LNCaP clone FGC (cell line): ENCODE results near the gene FXYD6.

Source experiments
- DNase-seq: peaks from one replicate; pipeline ENCODE4 v3.0.0-alpha.2; 2011; ENCODE audit warnings: low read depth
- H3K4me3 ChIP-seq: 2 replicates; pipeline ENCODE4 v1.5.1; 2011; ENCODE audit warnings: mild to moderate bottlenecking, low read depth, low read length, control low read depth
- CTCF ChIP-seq: IDR thresholded peaks from 2 replicates; pipeline ENCODE4 v1.5.1; 2012; ENCODE audit warnings: mild to moderate bottlenecking; ENCODE audit not compliant: control insufficient read depth, insufficient read depth; ENCODE audit errors: extremely low read depth

FXYD6 gene

GRCh38 chr11:117915672-117916235 lies 39.3 kb upstream of the FXYD6 start:
- no peak for DNase-seq
- H3K4me3 ChIP-seq, result no peak overlapping the region
- TF ChIP-seq CTCF, result no peak

GRCh38 chr11:117914991-117915618 lies 38.6 kb upstream of the FXYD6 start:
- DNase-seq, result no peak
- no peak overlapping the region for H3K4me3 ChIP-seq
- TF ChIP-seq CTCF, result no peak

GRCh38 chr11:117914398-117914761 lies 37.9 kb upstream of the FXYD6 start:
- H3K4me3 ChIP-seq, result no peak overlapping the region
- TF ChIP-seq CTCF, result no peak
- DNase-seq, result no peak

- TF ChIP-seq CTCF, result no peak
- DNase-seq, result no peak
- H3K4me3 ChIP-seq, result no peak overlapping the region
These were observed 37.4 kb upstream of the FXYD6 start for GRCh38 chr11:117913736-117914397.

GRCh38 chr11:117912497-117912896 lies 36.0 kb upstream of the FXYD6 start:
- DNase-seq, result no peak
- TF ChIP-seq CTCF, result no peak
- no peak overlapping the region for H3K4me3 ChIP-seq

- H3K4me3 ChIP-seq, result no peak overlapping the region
- no peak for DNase-seq
- TF ChIP-seq CTCF, result no peak
These were observed 35.2 kb upstream of the FXYD6 start for GRCh38 chr11:117911694-117912093.
